Right lobe of liver (tissue), 4 donors: ENCODE data around the gene ARMC9.

Experiments used
- POLR2A ChIP-seq: fragments of 450-650 bp; IDR thresholded peaks from one replicate; pipeline ENCODE4 v1.6.1; 2017; ENCODE audit warnings: antibody characterized with exemption, mild to moderate bottlenecking
- TF ChIP-seq, protein P1 (sequence below), 4 donors: fragments of 200-600 bp in 3 of 4; fragments of 450-650 bp in 1 of 4; IDR thresholded peaks; one replicate each; pipeline versions ENCODE4 v1.5.1 to v1.8.0; 2016 to 2022; ENCODE audit warnings: antibody characterized with exemption in 4 of 4, mild to moderate bottlenecking in 2 of 4
- donor health status: DM: no; HTN: no; CAD: no.
- donor health status: DM: no; HTN: no; CAD: no.
- donor health status: DM: no; HTN: yes; CAD: no.

DNA sequence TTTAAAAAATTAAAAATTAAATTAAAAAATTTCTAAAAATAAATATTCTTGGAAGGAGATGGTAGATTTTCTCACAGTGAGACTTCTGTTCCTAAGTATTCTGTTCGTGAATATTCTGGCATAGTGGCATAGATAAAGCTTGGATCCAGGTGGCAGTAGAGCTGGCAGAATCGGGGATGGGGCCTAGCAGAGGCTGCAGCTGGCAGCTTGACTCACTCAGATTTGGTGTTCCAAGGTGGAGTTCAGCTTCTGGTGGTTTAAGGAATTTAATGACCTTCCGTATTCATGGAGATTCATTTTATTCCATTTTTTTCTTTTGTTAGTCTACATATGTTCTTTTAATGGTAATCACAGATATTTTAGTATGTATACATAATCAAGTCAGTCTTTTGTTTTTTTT is 19.9 kb downstream of the ARMC9 start:
- TF ChIP-seq, protein P1, sequence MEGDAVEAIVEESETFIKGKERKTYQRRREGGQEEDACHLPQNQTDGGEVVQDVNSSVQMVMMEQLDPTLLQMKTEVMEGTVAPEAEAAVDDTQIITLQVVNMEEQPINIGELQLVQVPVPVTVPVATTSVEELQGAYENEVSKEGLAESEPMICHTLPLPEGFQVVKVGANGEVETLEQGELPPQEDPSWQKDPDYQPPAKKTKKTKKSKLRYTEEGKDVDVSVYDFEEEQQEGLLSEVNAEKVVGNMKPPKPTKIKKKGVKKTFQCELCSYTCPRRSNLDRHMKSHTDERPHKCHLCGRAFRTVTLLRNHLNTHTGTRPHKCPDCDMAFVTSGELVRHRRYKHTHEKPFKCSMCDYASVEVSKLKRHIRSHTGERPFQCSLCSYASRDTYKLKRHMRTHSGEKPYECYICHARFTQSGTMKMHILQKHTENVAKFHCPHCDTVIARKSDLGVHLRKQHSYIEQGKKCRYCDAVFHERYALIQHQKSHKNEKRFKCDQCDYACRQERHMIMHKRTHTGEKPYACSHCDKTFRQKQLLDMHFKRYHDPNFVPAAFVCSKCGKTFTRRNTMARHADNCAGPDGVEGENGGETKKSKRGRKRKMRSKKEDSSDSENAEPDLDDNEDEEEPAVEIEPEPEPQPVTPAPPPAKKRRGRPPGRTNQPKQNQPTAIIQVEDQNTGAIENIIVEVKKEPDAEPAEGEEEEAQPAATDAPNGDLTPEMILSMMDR (IDR thresholded peaks at IDR 0.05) = no peak
- no peak for TF ChIP-seq POLR2A
